DOHH2 (cell line): ENCODE results near the gene ADK.

ENCODE experiments used
- H3F3A ChIP-seq: fragments of 200-600 bp; sonication (generic), shearing (Covaris generic); 2 replicates; pipeline ENCODE4 v1.6.0; 2016; ENCODE audit warnings: antibody characterized with exemption, mild to moderate bottlenecking; ENCODE audit not compliant: control insufficient read depth, insufficient read depth
- H3K27ac ChIP-seq: fragments of 200-600 bp; sonication (generic); 2 replicates; pipeline ENCODE4 v1.5.1; 2014; ENCODE audit warnings: low read depth, mild to moderate bottlenecking, low read length, moderate library complexity
- H3K27me3 ChIP-seq: fragments of 200-600 bp; sonication (generic); 2 replicates; pipeline ENCODE4 v1.6.1; 2014; ENCODE audit warnings: mild to moderate bottlenecking, low read length, mixed read lengths; ENCODE audit not compliant: control insufficient read depth
- H3K36me3 ChIP-seq: fragments of 200-600 bp; sonication (generic); 2 replicates; pipeline ENCODE4 v1.6.1; 2014; ENCODE audit warnings: mild to moderate bottlenecking, low read length, moderate library complexity, mixed read lengths; ENCODE audit not compliant: control insufficient read depth
- H3K4me1 ChIP-seq: fragments of 200-600 bp; sonication (generic); 2 replicates; pipeline ENCODE4 v1.6.1; 2014; ENCODE audit warnings: mild to moderate bottlenecking, low read length, mixed read lengths; ENCODE audit not compliant: control insufficient read depth
- H3K4me2 ChIP-seq: fragments of 200-600 bp; sonication (generic); 2 replicates; pipeline ENCODE4 v1.6.0; 2014; ENCODE audit warnings: mild to moderate bottlenecking, low read length, moderate library complexity
- H3K4me3 ChIP-seq: fragments of 200-600 bp; sonication (generic); 2 replicates; pipeline ENCODE4 v1.5.1; 2014; ENCODE audit warnings: mild to moderate bottlenecking, low read length, mixed read lengths
- H3K79me2 ChIP-seq: fragments of 200-600 bp; sonication (generic); 2 replicates; pipeline ENCODE4 v1.6.1; 2014; ENCODE audit warnings: mild to moderate bottlenecking, low read length, mixed read lengths; ENCODE audit not compliant: control insufficient read depth
- H3K9me2 ChIP-seq: fragments of 200-600 bp; sonication (generic); replicated peaks from 2 replicates; pipeline ENCODE4 v1.6.1; 2014; ENCODE audit warnings: mild to moderate bottlenecking, low read length, mixed read lengths; ENCODE audit not compliant: control insufficient read depth
- H3K9me3 ChIP-seq: fragments of 200-600 bp; sonication (generic); 2 replicates; pipeline ENCODE4 v1.6.1; 2014; ENCODE audit warnings: antibody characterized with exemption, low read length, mixed read lengths; ENCODE audit not compliant: control insufficient read depth, insufficient read depth
- H4K20me1 ChIP-seq: fragments of 200-600 bp; sonication (generic); 2 replicates; pipeline ENCODE4 v1.6.0; 2014; ENCODE audit warnings: low read depth, mild to moderate bottlenecking, antibody characterized with exemption, low read length, moderate library complexity; ENCODE audit not compliant: control insufficient read depth, insufficient read depth
- CTCF ChIP-seq: fragments of 200-600 bp; sonication (generic); IDR thresholded peaks from one replicate; pipeline ENCODE4 v1.5.1; 2014; ENCODE audit warnings: antibody characterized with exemption, mild to moderate bottlenecking, low read depth, low read length; ENCODE audit not compliant: poor library complexity, severe bottlenecking
- EZH2phosphoT487 ChIP-seq: fragments of 200-600 bp; sonication (generic); IDR thresholded peaks from 2 replicates; pipeline ENCODE4 v1.6.1; 2017; ENCODE audit warnings: borderline replicate concordance, mild to moderate bottlenecking, antibody characterized with exemption, low read length, moderate library complexity, mixed read lengths

ADK gene

GRCh38 chr10:74683621-74684364 is 532.8 kb downstream of the ADK start:
- H3K4me1 ChIP-seq, result peaks cover 31% of the 10 kb centered on the region

GRCh38 chr10:74684462-74684861 is 533.4 kb downstream of the ADK start:
- no peak overlapping the region for H3K27ac ChIP-seq
- no peaks in the 10 kb centered on the region for H3K27me3 ChIP-seq
- TF ChIP-seq EZH2phosphoT487, result no peak
- no peaks in the 10 kb centered on the region for H3K36me3 ChIP-seq
- H3K79me2 ChIP-seq, result no peaks in the 10 kb centered on the region
- H3K4me1 ChIP-seq, result peaks cover 27% of the 10 kb centered on the region
- H4K20me1 ChIP-seq, result no peaks in the 10 kb centered on the region
- no peaks in the 10 kb centered on the region for H3K9me2 ChIP-seq
- peaks cover 7% of the 10 kb centered on the region; the same call in 1 of the 2 replicates for H3F3A ChIP-seq
- peak overlapping the region; percentile 77; the same call in 1 of the 2 replicates for H3K4me2 ChIP-seq
- no peaks in the 10 kb centered on the region for H3K9me3 ChIP-seq
- H3K4me3 ChIP-seq, result no peak overlapping the region

More at GRCh38 chr10:74683621-74684364, 532.8 kb downstream of the ADK start:
- no peaks in the 10 kb centered on the region for H3K9me3 ChIP-seq
- H3K4me2 ChIP-seq, result peak overlapping the region; percentile 77
- no peaks in the 10 kb centered on the region for H3K9me2 ChIP-seq
- H4K20me1 ChIP-seq, result no peaks in the 10 kb centered on the region
- no peak for TF ChIP-seq CTCF
- no peak for TF ChIP-seq EZH2phosphoT487
- H3F3A ChIP-seq, result peaks cover 7% of the 10 kb centered on the region; the same call in 1 of the 2 replicates
- no peaks in the 10 kb centered on the region for H3K79me2 ChIP-seq
- H3K36me3 ChIP-seq, result no peaks in the 10 kb centered on the region
- H3K27ac ChIP-seq, result peak overlapping the region; percentile 26
- no peaks in the 10 kb centered on the region for H3K27me3 ChIP-seq
- peak overlapping the region; percentile 55 for H3K4me3 ChIP-seq

GRCh38 chr10:74685564-74685963 is 534.5 kb downstream of the ADK start:
- no peaks in the 10 kb centered on the region for H4K20me1 ChIP-seq

More at GRCh38 chr10:74685564-74685963, 534.5 kb downstream of the ADK start:
- no peaks in the 10 kb centered on the region for H3K9me2 ChIP-seq
- peaks cover 27% of the 10 kb centered on the region for H3K4me1 ChIP-seq
- no peak overlapping the region for H3K27ac ChIP-seq
- no peak overlapping the region for H3K4me3 ChIP-seq
- H3K27me3 ChIP-seq, result no peaks in the 10 kb centered on the region
- peaks cover 6% of the 10 kb centered on the region; the same call in 1 of the 2 replicates for H3F3A ChIP-seq
- H3K4me2 ChIP-seq, result no peak overlapping the region
- TF ChIP-seq CTCF, result no peak
- TF ChIP-seq EZH2phosphoT487, result no peak
- H3K9me3 ChIP-seq, result no peaks in the 10 kb centered on the region
- H3K36me3 ChIP-seq, result no peaks in the 10 kb centered on the region
- H3K79me2 ChIP-seq, result no peaks in the 10 kb centered on the region
